ENCODE measurements around the gene MPPED2.

DNA sequence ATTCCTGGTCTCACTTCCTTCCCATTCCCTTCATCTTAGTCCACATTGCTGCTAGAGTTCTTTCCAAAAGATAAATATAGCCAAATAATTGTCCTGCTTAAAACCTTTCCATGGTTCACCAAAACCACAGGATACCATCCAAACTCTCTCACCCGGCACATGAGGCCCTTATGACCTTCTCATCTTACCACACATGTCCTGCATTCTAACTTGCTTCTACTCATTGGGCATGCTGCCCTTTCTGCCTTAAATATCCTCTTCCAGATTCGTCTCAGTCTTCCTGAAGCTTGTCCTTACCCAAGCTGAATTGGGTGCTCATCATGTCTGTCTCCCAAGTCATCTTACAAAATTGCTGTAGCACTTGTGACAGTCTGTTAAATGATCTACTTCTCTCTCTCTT is 114.9 kb downstream of the MPPED2 start:
- no peak for TF ChIP-seq POLR2AphosphoS5 (IDR thresholded peaks at IDR 0.05; ENCODE audit: low read depth, low read length)
- no peak for TF ChIP-seq SIN3A (IDR thresholded peaks at IDR 0.05; ENCODE audit: borderline replicate concordance, insufficient read depth, low read length)
- TF ChIP-seq, protein P1, sequence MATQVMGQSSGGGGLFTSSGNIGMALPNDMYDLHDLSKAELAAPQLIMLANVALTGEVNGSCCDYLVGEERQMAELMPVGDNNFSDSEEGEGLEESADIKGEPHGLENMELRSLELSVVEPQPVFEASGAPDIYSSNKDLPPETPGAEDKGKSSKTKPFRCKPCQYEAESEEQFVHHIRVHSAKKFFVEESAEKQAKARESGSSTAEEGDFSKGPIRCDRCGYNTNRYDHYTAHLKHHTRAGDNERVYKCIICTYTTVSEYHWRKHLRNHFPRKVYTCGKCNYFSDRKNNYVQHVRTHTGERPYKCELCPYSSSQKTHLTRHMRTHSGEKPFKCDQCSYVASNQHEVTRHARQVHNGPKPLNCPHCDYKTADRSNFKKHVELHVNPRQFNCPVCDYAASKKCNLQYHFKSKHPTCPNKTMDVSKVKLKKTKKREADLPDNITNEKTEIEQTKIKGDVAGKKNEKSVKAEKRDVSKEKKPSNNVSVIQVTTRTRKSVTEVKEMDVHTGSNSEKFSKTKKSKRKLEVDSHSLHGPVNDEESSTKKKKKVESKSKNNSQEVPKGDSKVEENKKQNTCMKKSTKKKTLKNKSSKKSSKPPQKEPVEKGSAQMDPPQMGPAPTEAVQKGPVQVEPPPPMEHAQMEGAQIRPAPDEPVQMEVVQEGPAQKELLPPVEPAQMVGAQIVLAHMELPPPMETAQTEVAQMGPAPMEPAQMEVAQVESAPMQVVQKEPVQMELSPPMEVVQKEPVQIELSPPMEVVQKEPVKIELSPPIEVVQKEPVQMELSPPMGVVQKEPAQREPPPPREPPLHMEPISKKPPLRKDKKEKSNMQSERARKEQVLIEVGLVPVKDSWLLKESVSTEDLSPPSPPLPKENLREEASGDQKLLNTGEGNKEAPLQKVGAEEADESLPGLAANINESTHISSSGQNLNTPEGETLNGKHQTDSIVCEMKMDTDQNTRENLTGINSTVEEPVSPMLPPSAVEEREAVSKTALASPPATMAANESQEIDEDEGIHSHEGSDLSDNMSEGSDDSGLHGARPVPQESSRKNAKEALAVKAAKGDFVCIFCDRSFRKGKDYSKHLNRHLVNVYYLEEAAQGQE (IDR thresholded peaks at IDR 0.05; ENCODE audit: insufficient read depth in 1 of 2, low read depth in 2 of 2, low read length in 2 of 2) = no peak

Measured in PFSK-1 (cell line).